SKM-1 (cell line): ENCODE data around the gene OR56B4.
"Not testable (repeated sequence)": the region's sequence is repeated elsewhere in the genome, so short reads cannot be mapped to it uniquely, and the experiment has no call there.

ENCODE experiments used
- DNase-seq: peaks from one replicate; lab custom pipeline; 2025; ENCODE audit not compliant: unreplicated experiment; lab: John Stamatoyannopoulos, UW

OR56B4 gene

DNA sequence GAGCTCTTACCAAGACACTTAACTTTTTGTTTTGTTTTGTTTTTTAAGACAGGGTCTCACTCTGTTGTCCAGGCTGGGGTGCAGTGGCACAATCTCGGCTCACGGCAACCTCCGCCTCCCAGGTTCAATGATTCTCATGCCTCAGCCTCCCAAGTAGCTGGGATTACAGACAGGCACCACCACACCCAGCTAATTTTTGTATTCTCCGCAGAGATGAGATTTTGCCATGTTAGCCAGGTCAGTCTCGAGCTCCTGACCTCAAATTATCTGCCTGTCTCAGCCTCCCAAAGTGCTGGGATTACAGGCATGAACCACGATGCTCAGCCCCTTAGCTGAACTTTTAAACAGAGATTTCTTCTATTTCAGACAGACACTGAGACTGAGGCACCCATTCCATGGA lies at the start of gene OR56B4:
Gene OR56B4, plus strand, starts transcription at position 301 of the 400 bp plus-strand sequence. Its CDS starts 95 bp downstream, at position 396.
- DNase-seq = not testable (repeated sequence)

DNA sequence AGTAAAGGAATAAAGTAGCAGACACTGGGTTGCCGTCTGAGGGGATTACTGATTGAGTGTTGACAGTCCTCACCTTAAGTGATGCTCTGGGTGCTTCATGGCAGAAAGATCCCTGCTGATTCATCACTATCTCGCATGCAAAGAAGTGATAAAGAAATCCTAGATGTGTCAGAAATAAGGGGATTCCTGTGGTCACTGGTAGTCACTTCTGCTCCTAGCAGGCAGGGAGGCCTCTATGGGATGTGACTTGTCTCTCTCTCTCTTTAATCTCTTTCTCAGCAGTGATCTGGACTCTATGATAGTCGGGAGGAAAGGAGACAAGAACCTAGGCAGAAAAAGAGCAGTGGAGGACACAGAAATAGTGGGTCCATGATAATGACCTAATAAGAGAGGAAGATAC lies 46.0 kb upstream of the OR56B4 start:
- DNase-seq = no peak

GRCh38 chr11:6062691-6063358 lies 44.7 kb upstream of the OR56B4 start:
- no peak for DNase-seq

- no peak for DNase-seq
These were observed 40.0 kb upstream of the OR56B4 start for GRCh38 chr11:6067502-6067901.

GRCh38 chr11:6076443-6076842 lies 31.0 kb upstream of the OR56B4 start:
- DNase-seq = not testable (repeated sequence)

- DNase-seq = no peak
These were observed 29.8 kb upstream of the OR56B4 start for GRCh38 chr11:6077723-6078122.

GRCh38 chr11:6079463-6079862 lies 28.0 kb upstream of the OR56B4 start:
- no peak for DNase-seq

GRCh38 chr11:6083129-6083528 lies 24.4 kb upstream of the OR56B4 start:
- DNase-seq = no peak

- no peak for DNase-seq
These were observed 22.9 kb upstream of the OR56B4 start for GRCh38 chr11:6084587-6084986.

- no peak for DNase-seq
These were observed 13.3 kb upstream of the OR56B4 start for GRCh38 chr11:6094186-6094585.

DNA sequence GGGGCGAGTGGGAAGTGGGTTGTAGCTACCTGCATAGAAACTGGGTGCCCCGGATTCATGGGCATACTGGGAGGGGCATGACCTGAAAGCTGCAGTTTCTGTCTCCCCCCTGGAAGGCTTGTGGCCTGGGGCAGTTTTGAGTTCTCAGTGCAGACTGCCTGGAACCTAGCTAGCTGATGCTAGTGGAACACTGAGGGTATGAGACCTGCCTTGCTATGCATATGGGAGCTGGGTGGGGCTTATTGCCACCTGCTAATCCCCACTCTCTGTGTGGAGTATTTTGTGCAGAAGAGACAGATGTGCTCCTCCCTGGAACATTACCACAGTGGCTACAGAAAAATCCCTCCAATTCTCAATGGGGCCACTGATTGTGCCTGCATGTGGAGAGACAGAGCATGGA lies 11.7 kb upstream of the OR56B4 start:
- DNase-seq = no peak

DNA sequence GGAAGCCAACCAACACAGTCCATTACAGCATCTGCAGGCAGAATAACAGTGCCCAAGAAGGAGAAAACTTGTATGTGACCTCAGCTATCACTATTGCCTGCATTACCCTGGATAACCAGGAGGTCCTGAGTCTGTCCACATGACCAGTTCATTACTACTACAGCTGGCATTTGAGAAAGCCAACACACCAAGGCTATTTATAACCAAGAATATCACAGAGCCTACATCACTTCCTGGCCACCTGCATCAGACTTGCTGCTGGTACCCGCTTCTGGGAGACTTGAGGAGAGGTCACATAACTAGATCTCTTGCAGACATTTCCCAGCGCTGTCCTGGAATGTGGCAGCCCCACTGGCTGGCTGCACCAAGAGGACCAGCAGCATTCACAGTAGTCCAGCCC lies 11.1 kb upstream of the OR56B4 start:
- no peak for DNase-seq

DNA sequence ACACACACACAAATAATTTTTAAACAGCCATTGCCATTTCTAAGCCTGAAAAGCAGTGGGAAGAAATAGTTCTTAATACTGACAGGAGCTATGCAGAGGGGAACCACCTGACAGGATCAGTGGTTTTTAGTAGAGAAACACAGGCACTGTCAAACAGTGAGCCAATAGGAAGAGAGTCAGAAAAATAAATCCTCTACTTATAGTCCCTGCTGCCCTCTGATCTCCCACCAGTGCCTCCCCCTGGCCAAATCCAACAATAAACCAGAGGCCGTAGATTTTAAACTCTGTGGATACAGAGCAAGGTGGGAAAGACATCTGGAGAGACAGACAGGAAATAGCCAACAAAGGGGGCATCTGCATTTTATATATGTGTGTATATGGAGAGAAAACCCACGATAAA lies 7.9 kb upstream of the OR56B4 start:
- DNase-seq = no peak

DNA sequence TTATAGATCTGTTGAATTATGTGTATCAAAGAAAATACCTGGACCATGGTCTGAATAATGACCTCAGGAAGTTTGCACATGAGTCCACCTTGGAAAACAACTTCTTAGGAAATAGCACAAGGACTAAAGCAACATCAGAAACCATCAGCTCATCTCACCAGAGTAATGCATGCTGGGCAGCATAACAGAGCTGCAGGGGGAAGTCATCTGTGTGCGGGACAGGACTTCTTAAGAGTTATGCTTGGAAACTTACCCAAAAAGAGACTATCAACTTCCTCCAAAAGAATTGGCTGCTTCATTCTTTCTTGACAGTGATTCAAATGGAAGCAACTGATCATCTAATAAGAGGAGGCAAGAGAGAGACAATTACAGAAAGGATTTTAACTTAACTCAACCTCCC lies 2.5 kb downstream of the OR56B4 start:
- DNase-seq = no peak

DNA sequence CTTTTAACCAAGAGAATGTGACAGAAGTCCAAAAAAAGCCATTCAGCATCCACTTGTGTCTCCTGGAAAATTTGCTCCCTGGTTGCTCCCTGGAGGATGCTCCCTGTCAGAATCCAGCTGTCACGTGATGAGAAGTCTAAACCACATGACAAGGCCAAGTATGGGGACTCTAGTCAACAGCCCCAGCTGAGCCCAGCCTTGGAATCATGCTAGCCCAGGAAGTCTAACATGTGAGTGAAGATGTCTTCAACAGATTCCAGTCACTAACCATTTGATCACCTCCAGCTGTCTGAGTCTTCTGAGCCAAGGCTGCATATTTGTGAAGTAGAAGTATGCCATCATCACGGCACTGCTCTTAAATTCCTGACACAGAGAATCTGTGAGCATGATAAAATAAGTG lies 4.2 kb downstream of the OR56B4 start:
- DNase-seq = no peak

DNA sequence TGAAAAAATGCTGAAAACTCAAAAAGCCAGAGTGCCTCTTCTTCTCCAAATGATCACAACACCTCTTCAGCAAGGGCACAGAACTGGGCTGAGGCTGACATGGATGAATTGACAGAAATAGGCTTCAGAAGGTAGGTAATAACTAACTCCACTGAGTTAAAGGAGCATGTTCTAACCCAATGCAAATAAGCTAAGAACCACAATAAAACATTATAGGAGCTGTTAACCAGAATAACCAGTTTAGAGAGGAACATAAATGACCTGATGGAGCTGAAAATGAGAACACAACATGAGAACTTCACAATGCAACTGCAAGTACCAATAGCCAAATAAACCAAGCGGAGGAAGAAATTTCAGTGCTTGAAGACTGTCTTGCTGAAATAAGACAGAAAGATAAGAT lies 9.2 kb downstream of the OR56B4 start:
- no peak for DNase-seq

DNA sequence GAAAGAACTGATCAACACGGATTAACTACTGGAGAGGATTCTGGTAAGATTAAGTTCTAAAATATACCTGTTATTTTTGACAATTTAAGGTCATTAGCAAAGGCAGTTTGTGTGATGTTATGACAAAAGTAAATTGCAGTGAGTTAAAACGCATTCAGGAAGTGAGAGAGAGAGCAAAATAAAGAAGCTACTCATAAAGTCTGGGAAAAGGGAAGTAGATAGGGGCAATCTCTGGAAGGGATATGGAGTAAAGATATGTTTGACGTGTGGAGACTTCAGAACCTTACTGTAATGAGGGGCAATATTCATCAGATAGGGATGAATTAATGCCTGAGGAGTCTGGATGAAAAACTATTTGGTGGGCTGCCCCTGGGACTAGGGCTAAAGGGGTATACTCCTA lies 16.8 kb downstream of the OR56B4 start:
- no peak for DNase-seq

DNA sequence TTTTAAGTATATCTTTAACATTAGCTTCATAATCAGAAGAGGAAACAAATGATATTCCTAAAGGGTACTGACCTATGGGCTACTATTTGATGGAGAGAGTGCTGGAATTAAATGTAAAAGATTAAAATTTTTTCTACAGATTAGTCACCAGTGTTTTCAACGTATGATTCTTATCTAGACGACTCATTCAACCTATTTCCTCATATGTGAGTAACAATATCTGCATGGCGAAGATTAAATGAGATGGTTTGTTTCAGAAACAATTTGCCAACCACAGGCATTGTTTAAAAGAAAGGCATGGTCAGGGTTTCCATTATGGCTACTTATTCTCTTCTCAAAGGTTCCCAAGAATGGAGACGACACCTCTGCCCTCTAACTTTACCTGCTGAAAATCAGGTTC lies 20.4 kb downstream of the OR56B4 start:
- DNase-seq = peak; percentile 27

GRCh38 chr11:6129011-6129410 lies 21.5 kb downstream of the OR56B4 start:
- DNase-seq = no peak

DNA sequence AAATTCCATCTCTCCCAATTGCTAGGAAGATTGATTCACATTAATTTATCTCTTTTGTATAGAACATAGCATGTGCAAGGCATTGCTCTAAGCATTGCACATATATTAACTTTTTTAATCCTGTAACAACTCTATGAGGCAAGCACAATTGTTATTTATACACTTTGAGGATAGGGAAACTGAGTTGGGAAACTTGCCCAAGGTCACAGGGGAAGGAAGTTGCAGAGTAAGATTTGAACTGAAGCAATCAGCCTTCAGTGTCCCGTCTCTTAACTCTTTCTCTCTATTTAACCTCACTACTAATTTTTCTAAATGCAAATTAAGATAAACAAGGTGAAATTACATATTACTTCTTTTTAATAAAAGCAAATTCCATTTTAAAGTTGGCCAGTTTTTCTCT lies 22.2 kb downstream of the OR56B4 start:
- DNase-seq = peak; percentile 80

DNA sequence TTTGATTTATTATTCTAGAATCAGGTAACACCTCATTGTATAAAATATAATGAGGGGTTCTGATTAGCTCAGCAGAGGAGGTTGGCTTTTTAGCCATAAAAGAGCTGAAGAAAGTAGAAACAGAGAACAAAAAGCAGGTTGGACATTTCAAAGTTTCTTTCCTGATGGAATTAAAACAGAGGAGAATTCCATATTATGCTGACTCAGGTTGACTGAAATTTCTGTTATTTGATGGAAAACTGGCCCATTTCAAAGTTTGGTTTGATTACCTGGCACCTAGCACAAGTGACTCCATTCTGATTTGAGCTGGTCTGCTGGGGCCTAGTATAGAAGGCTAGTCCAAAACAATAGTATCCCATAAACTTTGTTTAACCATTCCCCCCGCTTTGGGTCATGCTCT lies 24.9 kb downstream of the OR56B4 start:
- DNase-seq = no peak

DNA sequence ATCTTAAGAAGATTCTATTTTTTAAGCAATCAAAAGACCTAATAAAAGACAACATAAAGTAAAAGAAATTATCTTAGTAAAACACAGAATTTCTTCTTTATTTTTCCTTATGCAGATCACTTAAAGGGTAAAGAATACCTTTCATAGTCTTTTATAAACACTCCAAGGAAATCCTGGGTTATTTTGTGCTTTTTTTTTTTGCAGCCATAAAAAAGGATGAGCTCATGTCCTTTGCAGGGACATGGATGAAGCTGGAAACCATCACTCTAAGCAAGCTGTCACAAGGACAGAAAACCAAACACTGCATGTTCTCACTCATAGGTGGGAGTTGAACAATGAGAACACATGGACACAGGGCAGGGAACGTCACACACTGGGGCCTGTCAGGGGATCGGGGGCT lies 28.5 kb downstream of the OR56B4 start:
- not testable (repeated sequence) for DNase-seq

DNA sequence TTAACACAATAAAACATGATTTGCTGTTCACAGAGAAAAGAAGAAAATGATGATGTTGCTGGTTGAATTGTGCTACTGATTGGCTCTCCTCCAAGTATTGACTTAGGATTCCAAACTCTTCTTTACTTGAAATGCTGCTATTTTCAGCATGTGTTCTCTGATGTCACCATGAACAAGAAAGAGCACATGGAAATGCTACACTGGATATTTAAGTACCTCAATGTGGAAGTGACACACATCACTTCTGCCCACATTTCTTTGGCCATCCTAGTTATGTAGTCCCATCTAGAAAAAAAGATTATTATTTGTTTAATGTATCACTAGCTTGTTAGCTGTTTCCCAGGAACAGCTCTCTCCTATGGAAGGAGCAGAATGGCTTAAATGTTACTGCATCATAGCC lies 35.5 kb downstream of the OR56B4 start:
- no peak for DNase-seq
